Measurements from ENCODE around the gene SLC26A11. TPM values are rescaled to one million over a fixed set of nuclear protein-coding genes. Genes with fewer than 3 reads are reported as not detected.
A peak's percentile ranks its signal among the peaks of the same experiment; 100 is the strongest.

Gene SLC26A11
- total RNA-seq, 4 donors from 2014 or later, result 13.2 to 24.7 (median 17.0) TPM

GRCh38 chr17:80185968-80186367 is 34.3 kb upstream of the SLC26A11 start:
- H3K4me1 ChIP-seq, result peaks cover 0 to 9% (median 8%) of the 10 kb centered on the region in 4 donors
- H3K27me3 ChIP-seq, result no peaks in the 10 kb centered on the region
- TF ChIP-seq POLR2A (IDR thresholded peaks at IDR 0.05) (no peak), EP300 (IDR thresholded peaks at IDR 0.05; ENCODE audit: low read depth) (no peak), POLR2AphosphoS5 (IDR thresholded peaks at IDR 0.05) (no peak)
- TF ChIP-seq, protein P1, sequence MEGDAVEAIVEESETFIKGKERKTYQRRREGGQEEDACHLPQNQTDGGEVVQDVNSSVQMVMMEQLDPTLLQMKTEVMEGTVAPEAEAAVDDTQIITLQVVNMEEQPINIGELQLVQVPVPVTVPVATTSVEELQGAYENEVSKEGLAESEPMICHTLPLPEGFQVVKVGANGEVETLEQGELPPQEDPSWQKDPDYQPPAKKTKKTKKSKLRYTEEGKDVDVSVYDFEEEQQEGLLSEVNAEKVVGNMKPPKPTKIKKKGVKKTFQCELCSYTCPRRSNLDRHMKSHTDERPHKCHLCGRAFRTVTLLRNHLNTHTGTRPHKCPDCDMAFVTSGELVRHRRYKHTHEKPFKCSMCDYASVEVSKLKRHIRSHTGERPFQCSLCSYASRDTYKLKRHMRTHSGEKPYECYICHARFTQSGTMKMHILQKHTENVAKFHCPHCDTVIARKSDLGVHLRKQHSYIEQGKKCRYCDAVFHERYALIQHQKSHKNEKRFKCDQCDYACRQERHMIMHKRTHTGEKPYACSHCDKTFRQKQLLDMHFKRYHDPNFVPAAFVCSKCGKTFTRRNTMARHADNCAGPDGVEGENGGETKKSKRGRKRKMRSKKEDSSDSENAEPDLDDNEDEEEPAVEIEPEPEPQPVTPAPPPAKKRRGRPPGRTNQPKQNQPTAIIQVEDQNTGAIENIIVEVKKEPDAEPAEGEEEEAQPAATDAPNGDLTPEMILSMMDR (IDR thresholded peaks at IDR 0.05), result no peak
- no peak for DNase-seq
- no peaks in the 10 kb centered on the region for H3K9me3 ChIP-seq
- intact Hi-C loops (cut with DNase I; ENCODE audit: low total_unique reads), result no loop called here
- 88% methylated on average over 9 of the region's 9 CpGs; no CpG with 5 or more reads in 1 of the 2 donors for WGBS, 2 donors (ENCODE audit: low coverage in 1 of 2)
- H3K4me3 ChIP-seq, result no peak overlapping the region
- in situ Hi-C loops (cut with MboI; ENCODE audit: low pct_ligation_motif_present in 1 of 4, low pct_unique_long_range_greater_than_20kb in 1 of 4, low sequenced_read_pairs in 3 of 4), result no loop called here
- no peaks in the 10 kb centered on the region for H3K36me3 ChIP-seq
- H3K27ac ChIP-seq, result no peak overlapping the region

- no peak for TF ChIP-seq POLR2A (IDR thresholded peaks at IDR 0.05)
- no peak for TF ChIP-seq POLR2AphosphoS5 (IDR thresholded peaks at IDR 0.05)
- TF ChIP-seq, protein P1 (IDR thresholded peaks at IDR 0.05), result no peak
- TF ChIP-seq EP300 (IDR thresholded peaks at IDR 0.05; ENCODE audit: low read depth), result no peak
- DNase-seq, result no peak
- Histone ChIP-seq H3K9me3 (no peaks in the 10 kb centered on the region), H3K4me1 (peaks cover 0 to 9% (median 8%) of the 10 kb centered on the region in 4 donors), H3K27ac (peak overlapping the region in 2 of 4 donors; percentile 3 to 27), H3K36me3 (no peaks in the 10 kb centered on the region), H3K27me3 (no peaks in the 10 kb centered on the region), H3K4me3 (peak overlapping the region in 2 of 4 donors; percentile 8 to 33)
- intact Hi-C loops (cut with DNase I; ENCODE audit: low total_unique reads), result no loop called here
- 63 to 64% methylated on average over 12 to 16 of the region's 16 CpGs for WGBS, 2 donors (ENCODE audit: low coverage in 1 of 2)
- in situ Hi-C loops (cut with MboI; ENCODE audit: low pct_ligation_motif_present in 1 of 4, low pct_unique_long_range_greater_than_20kb in 1 of 4, low sequenced_read_pairs in 3 of 4), result no loop called here
Observed at GRCh38 chr17:80187090-80187489, 33.1 kb upstream of the SLC26A11 start.

GRCh38 chr17:80187515-80187941 is 32.7 kb upstream of the SLC26A11 start:
- no peak for TF ChIP-seq POLR2AphosphoS5 (IDR thresholded peaks at IDR 0.05)
- no peak for TF ChIP-seq POLR2A (IDR thresholded peaks at IDR 0.05)
- no peak for TF ChIP-seq EP300 (IDR thresholded peaks at IDR 0.05; ENCODE audit: low read depth)
- TF ChIP-seq, protein P1 (IDR thresholded peaks at IDR 0.05), result no peak
- in situ Hi-C loops (cut with MboI; ENCODE audit: low pct_ligation_motif_present in 1 of 4, low pct_unique_long_range_greater_than_20kb in 1 of 4, low sequenced_read_pairs in 3 of 4), result no loop called here
- peaks cover 0 to 9% (median 8%) of the 10 kb centered on the region in 4 donors for H3K4me1 ChIP-seq
- intact Hi-C loops (cut with DNase I; ENCODE audit: low total_unique reads), result no loop called here
- H3K27me3 ChIP-seq, result no peaks in the 10 kb centered on the region
- no peaks in the 10 kb centered on the region for H3K36me3 ChIP-seq
- WGBS, 2 donors (ENCODE audit: low coverage in 1 of 2), result 35 to 44% methylated on average over 2 to 18 of the region's 18 CpGs
- peak overlapping the region in 2 of 4 donors; percentile 8 to 33 for H3K4me3 ChIP-seq
- no peaks in the 10 kb centered on the region for H3K9me3 ChIP-seq
- DNase-seq, result peak; percentile 74
- peak overlapping the region in 2 of 4 donors; percentile 3 to 27 for H3K27ac ChIP-seq

DNA sequence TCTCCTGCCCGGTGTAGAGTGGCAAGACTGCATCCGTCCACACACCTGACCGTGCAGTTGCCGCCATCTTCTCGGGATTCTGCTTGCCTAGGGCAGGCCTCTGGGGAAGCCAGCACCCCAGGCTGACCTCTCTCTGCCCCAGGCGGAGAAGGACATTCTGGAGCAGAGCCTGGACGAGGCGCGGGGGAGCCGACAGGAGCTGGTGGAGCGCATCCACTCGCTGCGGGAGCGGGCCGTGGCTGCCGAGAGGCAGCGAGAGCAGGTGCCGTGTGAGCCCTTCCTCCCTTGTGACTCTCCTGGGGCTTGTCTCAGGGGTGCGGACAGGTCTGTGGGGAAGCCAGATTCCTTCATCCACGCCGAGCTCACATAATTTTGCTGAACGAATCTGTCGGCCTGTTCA is 30.6 kb upstream of the SLC26A11 start:
- H3K27ac ChIP-seq, result no peak overlapping the region
- H3K4me1 ChIP-seq, result peaks cover 0 to 9% (median 8%) of the 10 kb centered on the region in 4 donors
- H3K4me3 ChIP-seq, result no peak overlapping the region
- no peaks in the 10 kb centered on the region for H3K36me3 ChIP-seq
- TF ChIP-seq, protein P1 (IDR thresholded peaks at IDR 0.05), result no peak
- TF ChIP-seq POLR2AphosphoS5 (IDR thresholded peaks at IDR 0.05), result no peak
- TF ChIP-seq EP300 (IDR thresholded peaks at IDR 0.05; ENCODE audit: low read depth), result no peak
- TF ChIP-seq POLR2A (IDR thresholded peaks at IDR 0.05), result no peak
- in situ Hi-C loops (cut with MboI; ENCODE audit: low pct_ligation_motif_present in 1 of 4, low pct_unique_long_range_greater_than_20kb in 1 of 4, low sequenced_read_pairs in 3 of 4) (no loop called here), intact Hi-C loops (cut with DNase I; ENCODE audit: low total_unique reads) (no loop called here)
- no peaks in the 10 kb centered on the region for H3K27me3 ChIP-seq
- DNase-seq, result no peak
- 92 to 97% methylated on average over 5 to 23 of the region's 23 CpGs for WGBS, 2 donors (ENCODE audit: low coverage in 1 of 2)
- H3K9me3 ChIP-seq, result no peaks in the 10 kb centered on the region

Data from transverse colon (tissue), 4 donors.